BE2C (cell line): ENCODE data around the gene FIGLA.

Experiments used
- DNase-seq: peaks from one replicate; pipeline ENCODE4 v3.0.0-alpha.2; 2020
- H3K27me3 ChIP-seq: fragments of 250-450 bp; sonication (Bioruptor Pico); 2 replicates; pipeline ENCODE4 v1.5.1; 2020; ENCODE audit warnings: mild to moderate bottlenecking
- H3K36me3 ChIP-seq: fragments of 250-450 bp; sonication (Bioruptor Pico); 2 replicates; pipeline ENCODE4 v1.5.1; 2020; ENCODE audit warnings: mild to moderate bottlenecking
- H3K4me1 ChIP-seq: fragments of 250-450 bp; sonication (Bioruptor Pico); 2 replicates; pipeline ENCODE4 v1.5.1; 2020
- H3K4me3 ChIP-seq: 2 replicates; pipeline ENCODE4 v1.5.1; 2011; ENCODE audit warnings: low read depth, low read length
- H3K9me3 ChIP-seq: fragments of 250-450 bp; sonication (Bioruptor Pico); 2 replicates; pipeline ENCODE4 v1.5.1; 2020
- TF ChIP-seq, protein P1 (sequence below): IDR thresholded peaks from 2 replicates; pipeline ENCODE4 v1.5.1; 2012; ENCODE audit warnings: mild to moderate bottlenecking, low read depth, low read length

The FIGLA gene

DNA sequence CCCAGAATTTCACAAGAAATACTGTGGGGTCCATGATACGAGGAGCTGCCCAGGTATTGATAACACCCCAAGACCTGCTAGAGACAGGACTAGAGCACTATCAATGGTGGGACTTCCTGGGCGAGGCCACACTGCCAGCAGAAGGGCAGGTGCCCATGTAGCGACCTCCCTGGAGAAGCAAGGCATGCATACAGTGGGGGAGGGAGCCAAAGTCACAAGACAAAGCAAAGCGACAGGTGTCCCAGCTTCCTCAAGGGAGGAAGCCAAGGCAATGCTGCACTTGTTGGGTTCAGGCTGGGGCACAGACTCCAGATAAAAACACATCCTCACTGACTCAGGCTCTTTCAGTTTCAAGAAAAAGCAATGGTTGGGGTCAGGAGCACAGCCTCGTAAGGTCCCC is 37.7 kb upstream of the FIGLA start:
- Histone ChIP-seq H3K27me3 (no peaks in the 10 kb centered on the region), H3K4me1 (no peaks in the 10 kb centered on the region), H3K4me3 (no peak overlapping the region), H3K9me3 (no peaks in the 10 kb centered on the region), H3K36me3 (no peaks in the 10 kb centered on the region)
- TF ChIP-seq, protein P1, sequence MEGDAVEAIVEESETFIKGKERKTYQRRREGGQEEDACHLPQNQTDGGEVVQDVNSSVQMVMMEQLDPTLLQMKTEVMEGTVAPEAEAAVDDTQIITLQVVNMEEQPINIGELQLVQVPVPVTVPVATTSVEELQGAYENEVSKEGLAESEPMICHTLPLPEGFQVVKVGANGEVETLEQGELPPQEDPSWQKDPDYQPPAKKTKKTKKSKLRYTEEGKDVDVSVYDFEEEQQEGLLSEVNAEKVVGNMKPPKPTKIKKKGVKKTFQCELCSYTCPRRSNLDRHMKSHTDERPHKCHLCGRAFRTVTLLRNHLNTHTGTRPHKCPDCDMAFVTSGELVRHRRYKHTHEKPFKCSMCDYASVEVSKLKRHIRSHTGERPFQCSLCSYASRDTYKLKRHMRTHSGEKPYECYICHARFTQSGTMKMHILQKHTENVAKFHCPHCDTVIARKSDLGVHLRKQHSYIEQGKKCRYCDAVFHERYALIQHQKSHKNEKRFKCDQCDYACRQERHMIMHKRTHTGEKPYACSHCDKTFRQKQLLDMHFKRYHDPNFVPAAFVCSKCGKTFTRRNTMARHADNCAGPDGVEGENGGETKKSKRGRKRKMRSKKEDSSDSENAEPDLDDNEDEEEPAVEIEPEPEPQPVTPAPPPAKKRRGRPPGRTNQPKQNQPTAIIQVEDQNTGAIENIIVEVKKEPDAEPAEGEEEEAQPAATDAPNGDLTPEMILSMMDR = no peak
- DNase-seq = no peak

DNA sequence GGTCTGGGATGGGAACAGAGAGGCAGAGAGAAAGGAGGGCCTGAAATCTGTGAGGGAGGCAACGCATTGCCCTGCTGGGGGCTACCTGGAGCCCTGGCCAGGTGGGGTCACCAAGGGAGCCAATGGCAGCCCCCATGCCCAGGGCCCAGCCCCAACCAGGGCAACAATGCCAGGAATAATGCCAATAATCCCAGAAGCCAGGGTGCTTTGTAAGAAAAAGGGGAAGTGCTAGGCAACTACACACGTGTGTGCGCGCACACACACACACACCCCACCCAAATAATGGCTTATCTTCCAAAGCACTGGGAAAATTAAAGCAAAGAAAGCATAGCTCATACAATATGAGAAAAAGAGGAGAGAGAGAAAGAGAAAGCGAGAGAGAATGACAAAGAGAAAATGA is 36.9 kb upstream of the FIGLA start:
- Histone ChIP-seq H3K36me3 (no peaks in the 10 kb centered on the region), H3K27me3 (no peaks in the 10 kb centered on the region), H3K4me3 (no peak overlapping the region), H3K9me3 (no peaks in the 10 kb centered on the region), H3K4me1 (no peaks in the 10 kb centered on the region)
- no peak for DNase-seq
- TF ChIP-seq, protein P1 = no peak

DNA sequence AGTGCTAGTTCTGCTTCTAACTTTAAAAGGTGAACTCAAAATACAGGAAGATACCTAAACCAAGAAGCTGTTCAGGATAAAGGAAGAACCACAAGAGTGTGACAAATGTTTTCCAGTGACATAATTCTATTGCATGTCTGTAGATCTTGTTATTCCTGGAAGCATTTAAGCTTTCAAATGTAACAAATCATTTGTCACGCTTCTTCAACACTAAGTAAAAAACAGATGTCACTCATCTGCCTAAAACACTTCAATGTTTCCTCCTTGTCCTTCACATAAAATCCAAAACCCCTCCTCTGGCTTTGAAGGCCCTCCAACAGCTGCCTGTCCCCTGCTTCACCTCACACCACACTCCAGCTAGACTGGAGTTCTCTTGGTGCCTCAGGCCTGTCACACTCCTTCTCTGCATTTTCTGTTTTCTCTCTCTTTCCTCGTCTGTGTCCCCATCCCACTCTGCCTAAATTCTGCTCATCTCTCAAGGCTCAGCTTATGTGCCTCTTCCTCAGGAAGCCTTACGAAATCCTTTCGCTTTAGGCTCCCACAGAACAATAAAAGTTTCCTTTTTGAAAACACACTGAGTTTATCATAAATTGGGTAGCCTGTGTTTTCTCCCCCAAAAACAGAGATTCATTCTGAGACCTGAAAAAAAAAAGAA is 36.4 kb upstream of the FIGLA start:
- TF ChIP-seq, protein P1 = no peak
- H3K9me3 ChIP-seq = no peaks in the 10 kb centered on the region
- H3K4me1 ChIP-seq = no peaks in the 10 kb centered on the region
- no peaks in the 10 kb centered on the region for H3K27me3 ChIP-seq
- no peak for DNase-seq
- H3K36me3 ChIP-seq = no peaks in the 10 kb centered on the region
- no peak overlapping the region for H3K4me3 ChIP-seq

DNA sequence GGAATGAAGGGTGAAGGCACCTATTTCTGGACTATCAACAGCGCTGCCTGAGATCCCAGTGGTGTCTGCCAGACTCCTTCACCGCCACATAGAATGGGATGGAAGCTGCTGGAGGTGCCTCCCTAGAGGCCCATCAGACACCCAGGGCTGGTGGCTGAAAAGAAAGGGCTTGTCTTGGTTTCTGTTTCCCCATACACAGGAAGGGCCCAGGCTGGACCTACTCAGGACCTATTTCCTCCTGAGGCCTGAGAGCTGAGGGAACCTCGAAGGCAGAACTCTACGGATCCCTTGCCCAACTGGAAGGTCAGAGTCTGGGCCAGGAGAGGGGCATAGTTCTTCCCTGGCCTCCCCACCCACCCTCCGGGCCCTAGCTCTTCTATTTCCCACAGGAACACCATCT is 32.8 kb upstream of the FIGLA start:
- Histone ChIP-seq H3K36me3 (no peaks in the 10 kb centered on the region), H3K27me3 (no peaks in the 10 kb centered on the region), H3K4me3 (no peak overlapping the region), H3K4me1 (no peaks in the 10 kb centered on the region), H3K9me3 (no peaks in the 10 kb centered on the region)
- DNase-seq = no peak
- TF ChIP-seq, protein P1 = no peak

DNA sequence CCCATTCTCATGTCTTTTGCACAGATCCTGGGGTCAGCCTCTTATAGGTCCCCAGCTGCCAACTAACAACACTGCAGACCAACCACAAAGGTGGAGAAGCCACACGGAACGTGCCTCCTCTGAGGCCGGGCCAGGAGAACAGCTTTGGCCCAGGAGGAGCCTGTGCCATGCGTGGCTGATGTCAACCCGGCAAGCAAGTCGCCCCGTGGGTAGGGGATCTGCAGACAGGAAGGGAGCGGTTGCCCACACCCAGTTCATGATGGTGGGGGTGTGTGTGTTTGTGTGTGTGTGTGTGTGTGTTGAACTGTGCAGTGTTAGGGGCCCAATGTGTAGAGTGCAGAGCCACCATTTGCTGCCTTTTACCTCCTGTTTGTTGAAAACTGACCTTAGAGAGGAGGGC is 32.4 kb upstream of the FIGLA start:
- TF ChIP-seq, protein P1 = no peak
- Histone ChIP-seq H3K4me3 (no peak overlapping the region), H3K27me3 (no peaks in the 10 kb centered on the region), H3K4me1 (no peaks in the 10 kb centered on the region), H3K36me3 (no peaks in the 10 kb centered on the region), H3K9me3 (no peaks in the 10 kb centered on the region)
- no peak for DNase-seq

DNA sequence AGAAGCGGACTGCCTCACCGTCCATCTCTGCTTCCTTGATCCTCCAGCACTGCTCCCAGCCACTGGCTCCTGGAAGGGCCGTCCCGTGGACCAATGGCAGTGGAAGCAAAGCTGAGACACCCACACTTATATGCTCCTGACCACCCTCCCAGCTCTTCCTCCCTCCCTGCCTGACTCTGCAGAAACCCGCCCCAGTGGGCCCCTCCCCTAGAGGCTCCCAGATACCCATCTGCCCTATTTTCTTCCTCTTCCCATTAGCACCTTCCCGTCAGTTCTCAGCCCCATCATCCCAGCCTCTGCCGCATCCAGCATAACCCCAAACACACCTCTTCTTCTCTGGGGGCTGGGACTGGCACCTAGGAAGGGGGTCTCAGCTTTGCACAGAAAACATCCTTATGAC is 30.1 kb upstream of the FIGLA start, which contains the start of gene CLEC4F:
CLEC4F (minus strand) TSS at position 101 of the 400 bp plus-strand sequence; CDS start at position 25, 76 bp downstream.
- TF ChIP-seq, protein P1 = no peak
- Histone ChIP-seq H3K36me3 (no peaks in the 10 kb centered on the region), H3K27me3 (no peaks in the 10 kb centered on the region), H3K9me3 (no peaks in the 10 kb centered on the region), H3K4me1 (no peaks in the 10 kb centered on the region), H3K4me3 (no peak within 1 kb of the TSS)
- DNase-seq = no peak
